Effector CD8-positive, alpha-beta T cell (primary cell): Measurements from ENCODE around the gene CKB.
A peak's percentile ranks its signal among the peaks of the same experiment; 100 is the strongest.

Experiments
- DNase-seq: peaks from one replicate; lab custom pipeline; 2025; lab: John Stamatoyannopoulos, UW

Gene CKB

GRCh38 chr14:103510724-103511693 is 11.6 kb downstream of the CKB start:
- DNase-seq = no peak

- DNase-seq = no peak
These were observed 12.5 kb downstream of the CKB start for GRCh38 chr14:103509864-103510723.

GRCh38 chr14:103508521-103509329 is 13.9 kb downstream of the CKB start:
- DNase-seq = no peak

GRCh38 chr14:103507751-103508150 is 14.9 kb downstream of the CKB start:
- DNase-seq = no peak

- DNase-seq = no peak
These were observed 17.6 kb downstream of the CKB start for GRCh38 chr14:103504991-103505565.

- no peak for DNase-seq
These were observed 19.3 kb downstream of the CKB start for GRCh38 chr14:103503296-103503695.

- no peak for DNase-seq
These were observed 19.8 kb downstream of the CKB start for GRCh38 chr14:103502877-103503276.

GRCh38 chr14:103501921-103502669 is 20.5 kb downstream of the CKB start:
- no peak for DNase-seq

GRCh38 chr14:103501041-103501870 is 21.4 kb downstream of the CKB start:
- DNase-seq = no peak

GRCh38 chr14:103500148-103500990 is 22.3 kb downstream of the CKB start:
- DNase-seq = peak; percentile 66

- DNase-seq = no peak
These were observed 22.9 kb downstream of the CKB start for GRCh38 chr14:103499709-103500108.

- DNase-seq = no peak
These were observed 25.9 kb downstream of the CKB start for GRCh38 chr14:103496776-103497175.

- DNase-seq = no peak
These were observed 26.8 kb downstream of the CKB start for GRCh38 chr14:103495854-103496253.

- no peak for DNase-seq
These were observed 30.3 kb downstream of the CKB start for GRCh38 chr14:103492156-103492925.

GRCh38 chr14:103491691-103492090 is 30.9 kb downstream of the CKB start:
- DNase-seq = no peak

GRCh38 chr14:103489621-103490020 is 33.0 kb downstream of the CKB start:
- no peak for DNase-seq

GRCh38 chr14:103488960-103489359 is 33.7 kb downstream of the CKB start:
- DNase-seq = no peak

- DNase-seq = no peak
These were observed 34.6 kb downstream of the CKB start for GRCh38 chr14:103488071-103488470.
